ENCODE results near the gene LOXL1.

DNA sequence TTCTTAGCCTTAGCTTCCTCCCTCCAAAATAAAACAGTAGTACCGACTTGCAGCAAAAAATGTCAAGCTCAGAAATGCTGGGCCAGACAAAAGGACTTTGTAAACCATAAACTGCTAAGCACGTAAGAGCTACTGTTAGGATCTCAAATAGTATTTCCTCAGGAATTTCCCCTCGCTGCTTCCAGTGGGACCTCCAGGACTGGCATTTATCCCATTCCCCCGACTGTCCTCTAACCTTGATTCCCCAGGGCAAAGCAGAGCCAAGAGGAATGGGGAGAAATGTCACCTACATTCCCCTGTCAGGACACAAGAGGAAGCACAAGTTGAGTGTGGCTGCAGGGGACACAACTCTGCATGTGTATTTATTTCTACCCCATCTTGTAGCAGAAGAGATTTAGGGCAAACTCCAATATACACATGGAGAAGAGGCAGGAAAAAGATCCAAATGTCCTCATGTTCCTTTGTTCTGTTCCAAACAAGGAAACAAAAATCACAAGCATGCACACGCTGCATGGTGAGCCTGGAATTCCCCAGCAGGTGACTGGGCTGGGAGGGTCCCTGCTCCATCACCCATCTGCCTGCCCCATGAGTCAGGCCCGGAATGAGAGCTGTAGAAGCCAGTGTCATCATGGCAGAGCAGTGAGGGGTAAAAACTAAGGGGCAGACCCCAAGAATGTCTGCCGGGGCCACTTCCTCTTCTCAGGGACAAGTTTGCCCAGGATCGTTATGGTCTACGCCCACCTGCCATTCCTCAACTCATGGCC is 61.6 kb downstream of the LOXL1 start:
- no peak for TF ChIP-seq EZH2 (IDR thresholded peaks at IDR 0.05; ENCODE audit: borderline replicate concordance, low read depth, low read length, poor library complexity, severe bottlenecking)
- no peak for TF ChIP-seq CTCF (conservative IDR thresholded peaks at IDR 0.05; ENCODE audit: low read depth, low read length)

All from A673 (cell line).